SH-SY5Y (cell line): ENCODE measurements around the gene ALLC.

Experiments
- GATA2 ChIP-seq: IDR thresholded peaks from 2 replicates; pipeline ENCODE4 v1.6.1; 2011; ENCODE audit warnings: mild to moderate bottlenecking, low read depth, low read length
- GATA3 ChIP-seq: IDR thresholded peaks from 2 replicates; pipeline ENCODE4 v1.6.1; 2011; ENCODE audit warnings: low read depth, mild to moderate bottlenecking, low read length, moderate library complexity

DNA sequence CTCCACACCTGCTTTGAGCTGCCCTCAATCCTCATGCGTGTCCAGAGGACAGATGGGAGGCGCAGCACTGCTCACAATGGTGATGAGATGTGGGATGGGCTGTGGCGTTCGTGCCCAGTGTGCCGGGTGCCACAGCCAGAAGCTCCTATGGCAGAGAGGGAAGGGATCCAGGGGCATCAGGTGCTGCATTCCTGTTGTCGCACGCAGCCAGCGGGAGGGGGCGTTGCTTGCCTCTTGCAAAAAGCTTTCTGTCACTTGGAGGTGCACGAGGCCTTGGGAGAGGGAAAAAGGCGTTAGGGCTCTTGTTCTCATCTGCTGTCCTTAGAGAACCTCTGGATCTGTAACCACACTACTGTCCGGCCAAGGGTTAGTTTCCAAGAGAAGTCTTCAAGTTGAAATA, 29.2 kb upstream of the ALLC start:
- TF ChIP-seq GATA2 (no peak), GATA3 (no peak)
